ENCODE measurements around the gene TUBA3C. TPM values are rescaled to one million over a fixed set of nuclear protein-coding genes. Genes with fewer than 3 reads are reported as not detected.

Gene TUBA3C
- total and polyA plus RNA-seq, 4 donors: not detected

GRCh38 chr13:19169991-19170390 is 11.6 kb downstream of the TUBA3C start:
- DNase-seq (ENCODE audit: low read depth in 4 of 6, low spot score in 6 of 6): no peak
- no peaks in the 10 kb centered on the region for H3K27me3 ChIP-seq (ENCODE audit: control insufficient read depth, insufficient read depth, low read length)
- WGBS (ENCODE audit: insufficient coverage): 54% methylated on average over 4 of the region's 4 CpGs
- no peak overlapping the region for H3K4me3 ChIP-seq (ENCODE audit: low read depth, low read length)
- peaks cover 2% of the 10 kb centered on the region for H3K9me3 ChIP-seq (ENCODE audit: control insufficient read depth, insufficient read depth, low read length)
- H3K4me1 ChIP-seq (ENCODE audit: control insufficient read depth, insufficient read depth, low read length): no peaks in the 10 kb centered on the region
- H3K27ac ChIP-seq (ENCODE audit: low read depth, low read length): no peak overlapping the region
- no peaks in the 10 kb centered on the region for H3K36me3 ChIP-seq (ENCODE audit: control insufficient read depth, insufficient read depth, low read length)

DNA sequence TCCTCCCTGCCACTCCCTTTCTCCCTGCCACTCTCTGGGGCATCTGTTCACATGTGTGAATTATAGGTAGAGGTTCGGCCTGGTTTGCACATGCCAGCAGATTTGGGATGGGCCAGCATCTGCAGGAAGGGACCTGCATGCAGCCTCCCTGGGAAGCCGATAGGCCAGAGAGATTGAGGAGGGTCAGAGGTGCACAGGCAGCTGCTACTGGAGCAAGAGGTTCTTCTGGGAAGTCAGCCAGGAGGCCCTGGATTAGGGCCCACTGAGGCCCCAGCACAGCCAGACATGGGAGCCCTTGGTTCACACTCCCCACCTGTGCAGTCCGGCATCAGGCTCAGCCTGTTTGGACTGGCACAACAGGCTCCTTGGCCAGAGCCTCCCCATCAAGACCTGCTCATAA is 12.1 kb downstream of the TUBA3C start:
- Histone ChIP-seq H3K4me3 (ENCODE audit: low read depth, low read length) (no peak overlapping the region), H3K27me3 (ENCODE audit: control insufficient read depth, insufficient read depth, low read length) (no peaks in the 10 kb centered on the region), H3K27ac (ENCODE audit: low read depth, low read length) (no peak overlapping the region), H3K9me3 (ENCODE audit: control insufficient read depth, insufficient read depth, low read length) (peaks cover 2% of the 10 kb centered on the region), H3K36me3 (ENCODE audit: control insufficient read depth, insufficient read depth, low read length) (no peaks in the 10 kb centered on the region), H3K4me1 (ENCODE audit: control insufficient read depth, insufficient read depth, low read length) (no peaks in the 10 kb centered on the region)
- 94% methylated on average over 3 of the region's 3 CpGs for WGBS (ENCODE audit: insufficient coverage)
- no peak for DNase-seq (ENCODE audit: low read depth in 4 of 6, low spot score in 6 of 6)

DNA sequence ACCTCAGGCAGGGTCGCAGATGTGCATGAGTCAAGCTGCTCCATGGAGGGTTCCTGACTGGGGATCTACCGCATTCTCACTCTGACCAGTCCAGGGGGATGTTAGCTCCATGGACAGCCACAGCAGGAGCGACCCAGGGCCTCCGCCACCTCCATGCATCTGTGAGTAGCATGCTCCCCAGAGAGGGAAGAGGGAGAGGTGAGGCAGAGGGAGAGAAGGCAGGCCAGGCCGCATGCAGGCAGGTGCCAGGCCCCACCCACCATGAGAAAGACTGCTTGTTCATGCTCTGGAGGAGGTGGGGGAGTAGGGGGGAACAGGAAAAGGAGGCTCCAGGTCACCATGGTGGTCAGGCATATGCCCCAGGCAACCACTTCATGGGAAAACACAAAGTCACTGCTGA is 20.3 kb downstream of the TUBA3C start:
- H3K4me3 ChIP-seq (ENCODE audit: low read depth, low read length): no peak overlapping the region
- H3K27ac ChIP-seq (ENCODE audit: low read depth, low read length): no peak overlapping the region
- no peaks in the 10 kb centered on the region for H3K4me1 ChIP-seq (ENCODE audit: control insufficient read depth, insufficient read depth, low read length)
- no peaks in the 10 kb centered on the region for H3K36me3 ChIP-seq (ENCODE audit: control insufficient read depth, insufficient read depth, low read length)
- H3K9me3 ChIP-seq (ENCODE audit: control insufficient read depth, insufficient read depth, low read length): peaks cover 6% of the 10 kb centered on the region
- 73% methylated on average over 5 of the region's 5 CpGs for WGBS (ENCODE audit: insufficient coverage)
- no peaks in the 10 kb centered on the region for H3K27me3 ChIP-seq (ENCODE audit: control insufficient read depth, insufficient read depth, low read length)
- no peak for DNase-seq (ENCODE audit: low read depth in 4 of 6, low spot score in 6 of 6)

DNA sequence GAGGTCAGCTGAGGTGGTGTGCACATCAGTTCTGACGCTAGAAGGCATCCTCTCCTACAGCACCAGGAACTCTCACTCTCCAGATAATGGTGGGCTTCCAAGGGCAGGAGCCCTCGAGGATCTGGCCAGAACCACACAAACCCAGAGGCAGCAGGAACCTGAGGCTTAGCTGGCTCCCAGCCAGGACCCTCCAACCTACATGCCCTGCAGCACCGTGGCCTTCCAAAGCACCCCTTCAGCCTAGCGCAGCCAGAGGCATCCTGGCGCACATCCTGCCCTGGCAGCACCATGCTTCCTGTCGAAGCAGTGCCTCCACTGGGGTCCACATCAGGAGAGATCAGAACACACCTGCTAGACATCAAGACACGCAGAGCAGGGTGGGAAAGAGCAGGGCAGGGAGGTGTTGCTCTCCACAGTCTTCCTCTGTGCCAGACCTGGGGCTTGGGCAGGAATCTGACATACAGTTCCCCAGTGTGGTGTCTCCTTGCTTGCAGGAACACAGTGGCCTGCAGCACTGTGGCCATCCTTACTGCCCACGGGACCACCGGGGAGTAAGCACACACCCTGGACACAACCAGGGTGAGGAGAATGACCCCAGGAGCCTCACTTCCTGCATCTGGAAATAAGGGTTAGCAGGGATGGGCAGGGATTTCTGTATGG is 21.7 kb downstream of the TUBA3C start:
- no peaks in the 10 kb centered on the region for H3K36me3 ChIP-seq (ENCODE audit: control insufficient read depth, insufficient read depth, low read length)
- no peaks in the 10 kb centered on the region for H3K27me3 ChIP-seq (ENCODE audit: control insufficient read depth, insufficient read depth, low read length)
- H3K27ac ChIP-seq (ENCODE audit: low read depth, low read length): no peak overlapping the region
- no peak for DNase-seq (ENCODE audit: low read depth in 4 of 6, low spot score in 6 of 6)
- no peak overlapping the region for H3K4me3 ChIP-seq (ENCODE audit: low read depth, low read length)
- H3K9me3 ChIP-seq (ENCODE audit: control insufficient read depth, insufficient read depth, low read length): peaks cover 7% of the 10 kb centered on the region
- no peaks in the 10 kb centered on the region for H3K4me1 ChIP-seq (ENCODE audit: control insufficient read depth, insufficient read depth, low read length)
- WGBS (ENCODE audit: insufficient coverage): 77% methylated on average over 9 of the region's 9 CpGs

- Histone ChIP-seq H3K4me1 (ENCODE audit: control insufficient read depth, insufficient read depth, low read length) (no peaks in the 10 kb centered on the region), H3K4me3 (ENCODE audit: low read depth, low read length) (no peak overlapping the region), H3K36me3 (ENCODE audit: control insufficient read depth, insufficient read depth, low read length) (no peaks in the 10 kb centered on the region), H3K27me3 (ENCODE audit: control insufficient read depth, insufficient read depth, low read length) (no peaks in the 10 kb centered on the region), H3K9me3 (ENCODE audit: control insufficient read depth, insufficient read depth, low read length) (peaks cover 14% of the 10 kb centered on the region), H3K27ac (ENCODE audit: low read depth, low read length) (no peak overlapping the region)
- DNase-seq (ENCODE audit: low read depth in 4 of 6, low spot score in 6 of 6): no peak
- WGBS (ENCODE audit: insufficient coverage): 74% methylated on average over 2 of the region's 2 CpGs
These were observed 22.4 kb downstream of the TUBA3C start for GRCh38 chr13:19159181-19159580.

- no peaks in the 10 kb centered on the region for H3K36me3 ChIP-seq (ENCODE audit: control insufficient read depth, insufficient read depth, low read length)
- H3K9me3 ChIP-seq (ENCODE audit: control insufficient read depth, insufficient read depth, low read length): peaks cover 14% of the 10 kb centered on the region
- 49% methylated on average over 7 of the region's 9 CpGs for WGBS (ENCODE audit: insufficient coverage)
- H3K4me1 ChIP-seq (ENCODE audit: control insufficient read depth, insufficient read depth, low read length): no peaks in the 10 kb centered on the region
- DNase-seq (ENCODE audit: low read depth in 4 of 6, low spot score in 6 of 6): no peak
- no peak overlapping the region for H3K4me3 ChIP-seq (ENCODE audit: low read depth, low read length)
- H3K27me3 ChIP-seq (ENCODE audit: control insufficient read depth, insufficient read depth, low read length): no peaks in the 10 kb centered on the region
- no peak overlapping the region for H3K27ac ChIP-seq (ENCODE audit: low read depth, low read length)
These were observed 23.0 kb downstream of the TUBA3C start for GRCh38 chr13:19158526-19159174.

GRCh38 chr13:19158006-19158405 is 23.6 kb downstream of the TUBA3C start:
- Histone ChIP-seq H3K4me3 (ENCODE audit: low read depth, low read length) (no peak overlapping the region), H3K36me3 (ENCODE audit: control insufficient read depth, insufficient read depth, low read length) (no peaks in the 10 kb centered on the region), H3K27ac (ENCODE audit: low read depth, low read length) (no peak overlapping the region), H3K27me3 (ENCODE audit: control insufficient read depth, insufficient read depth, low read length) (no peaks in the 10 kb centered on the region), H3K9me3 (ENCODE audit: control insufficient read depth, insufficient read depth, low read length) (peaks cover 16% of the 10 kb centered on the region), H3K4me1 (ENCODE audit: control insufficient read depth, insufficient read depth, low read length) (no peaks in the 10 kb centered on the region)
- DNase-seq (ENCODE audit: low read depth in 4 of 6, low spot score in 6 of 6): no peak
- WGBS (ENCODE audit: insufficient coverage): 61% methylated on average over 4 of the region's 6 CpGs

DNA sequence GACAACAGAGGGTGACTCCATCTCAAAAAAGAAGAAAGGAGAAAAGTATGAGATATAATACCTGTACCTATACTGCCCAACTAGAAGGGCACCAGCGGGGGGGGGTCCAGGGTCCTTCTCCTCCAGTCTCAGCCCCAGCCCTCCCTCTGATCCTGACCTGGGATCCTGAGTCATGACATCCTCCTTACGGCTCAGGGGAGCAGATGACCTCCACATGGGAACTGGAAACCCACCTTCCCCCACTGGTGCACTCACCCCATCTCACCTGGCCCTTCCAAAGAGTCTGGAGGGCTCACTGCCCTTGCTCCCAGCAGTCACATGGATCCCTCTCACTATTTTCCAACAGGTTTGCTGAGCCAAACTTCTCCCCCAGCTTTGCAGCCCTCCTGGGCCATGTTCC is 24.2 kb downstream of the TUBA3C start:
- no peaks in the 10 kb centered on the region for H3K4me1 ChIP-seq (ENCODE audit: control insufficient read depth, insufficient read depth, low read length)
- no peaks in the 10 kb centered on the region for H3K27me3 ChIP-seq (ENCODE audit: control insufficient read depth, insufficient read depth, low read length)
- 53% methylated on average over 2 of the region's 2 CpGs for WGBS (ENCODE audit: insufficient coverage)
- no peak overlapping the region for H3K4me3 ChIP-seq (ENCODE audit: low read depth, low read length)
- DNase-seq (ENCODE audit: low read depth in 4 of 6, low spot score in 6 of 6): no peak
- peaks cover 16% of the 10 kb centered on the region for H3K9me3 ChIP-seq (ENCODE audit: control insufficient read depth, insufficient read depth, low read length)
- H3K27ac ChIP-seq (ENCODE audit: low read depth, low read length): no peak overlapping the region
- no peaks in the 10 kb centered on the region for H3K36me3 ChIP-seq (ENCODE audit: control insufficient read depth, insufficient read depth, low read length)

DNA sequence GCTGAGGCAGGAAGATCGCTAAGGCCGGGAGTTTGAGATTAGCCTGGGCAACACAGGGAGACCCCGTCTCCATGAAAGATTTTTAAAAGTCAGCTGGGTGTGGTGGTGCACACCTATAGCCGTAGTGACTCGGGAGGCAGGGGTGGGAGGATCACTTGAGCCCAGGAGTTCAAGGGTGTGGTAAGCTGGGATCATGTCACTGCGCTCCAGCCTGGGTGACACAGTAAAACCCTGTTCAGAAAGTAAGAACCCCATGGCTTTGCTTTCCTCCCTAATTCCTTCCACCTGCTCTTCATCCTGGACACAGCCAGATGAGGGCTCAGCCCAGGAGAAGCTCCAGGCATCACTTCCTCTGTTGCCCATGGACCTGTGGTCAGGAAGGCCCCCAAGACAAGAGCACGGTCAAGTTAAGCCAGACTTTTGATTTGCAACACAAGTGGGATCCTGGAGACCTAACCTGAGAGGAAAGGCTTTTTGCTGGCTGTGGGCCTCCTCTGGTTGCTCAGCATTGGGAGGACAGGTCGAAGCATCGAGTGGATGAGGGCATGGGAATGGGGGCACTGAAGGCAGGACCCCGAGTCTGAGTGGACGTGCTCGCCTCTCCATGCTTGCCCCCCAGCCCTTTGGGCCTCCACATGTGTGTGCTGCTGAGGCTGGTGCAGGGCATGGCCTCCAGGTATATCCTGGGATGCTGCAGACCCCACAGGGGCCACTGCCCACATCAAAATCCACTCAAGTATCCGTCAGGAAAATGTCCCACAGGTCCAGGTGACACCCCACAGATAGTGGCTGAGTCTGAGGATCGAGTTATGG is 25.4 kb downstream of the TUBA3C start:
- Histone ChIP-seq H3K27me3 (ENCODE audit: control insufficient read depth, insufficient read depth, low read length) (no peaks in the 10 kb centered on the region), H3K9me3 (ENCODE audit: control insufficient read depth, insufficient read depth, low read length) (peaks cover 18% of the 10 kb centered on the region), H3K4me3 (ENCODE audit: low read depth, low read length) (no peak overlapping the region), H3K27ac (ENCODE audit: low read depth, low read length) (no peak overlapping the region), H3K36me3 (ENCODE audit: control insufficient read depth, insufficient read depth, low read length) (no peaks in the 10 kb centered on the region), H3K4me1 (ENCODE audit: control insufficient read depth, insufficient read depth, low read length) (no peaks in the 10 kb centered on the region)
- no peak for DNase-seq (ENCODE audit: low read depth in 4 of 6, low spot score in 6 of 6)
- WGBS (ENCODE audit: insufficient coverage): 72% methylated on average over 12 of the region's 14 CpGs

All from spinal cord (tissue), 10 donors.